HG02571 (cell line): Measurements from ENCODE around the gene PTTG1IP2.
A peak's percentile ranks its signal among the peaks of the same experiment; 100 is the strongest.
"Not testable (repeated sequence)": the region's sequence is repeated elsewhere in the genome, so short reads cannot be mapped to it uniquely, and the experiment has no call there.

Source experiments
- ATAC-seq: cut with Tn5 transposase; IDR thresholded peaks from one replicate; pipeline ENCODE4 v1.9.1; 2021; ENCODE audit warnings: mild to moderate bottlenecking, moderate library complexity; ENCODE audit not compliant: unreplicated experiment

PTTG1IP2 gene

DNA sequence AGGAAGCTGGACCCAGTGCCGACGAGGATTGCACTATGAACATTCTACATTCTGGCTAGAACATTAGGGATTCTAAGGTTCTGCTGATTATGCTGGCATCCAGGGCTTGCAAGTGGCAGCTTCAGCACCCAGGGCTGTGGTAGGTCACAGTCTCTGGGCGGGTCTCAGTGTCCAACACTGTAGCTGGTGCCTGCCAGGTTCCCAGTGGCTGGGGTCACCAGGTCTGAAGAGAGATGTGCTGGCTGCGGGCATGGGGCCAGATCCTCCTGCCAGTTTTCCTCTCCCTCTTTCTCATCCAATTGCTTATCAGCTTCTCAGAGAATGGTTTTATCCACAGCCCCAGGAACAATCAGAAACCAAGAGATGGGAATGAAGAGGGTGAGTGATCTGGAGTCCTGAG lies at the start of gene PTTG1IP2:
Gene PTTG1IP2, plus strand, starts transcription at position 86 of the 400 bp plus-strand sequence. Its CDS starts 148 bp downstream, at position 234.
- no peak for ATAC-seq

DNA sequence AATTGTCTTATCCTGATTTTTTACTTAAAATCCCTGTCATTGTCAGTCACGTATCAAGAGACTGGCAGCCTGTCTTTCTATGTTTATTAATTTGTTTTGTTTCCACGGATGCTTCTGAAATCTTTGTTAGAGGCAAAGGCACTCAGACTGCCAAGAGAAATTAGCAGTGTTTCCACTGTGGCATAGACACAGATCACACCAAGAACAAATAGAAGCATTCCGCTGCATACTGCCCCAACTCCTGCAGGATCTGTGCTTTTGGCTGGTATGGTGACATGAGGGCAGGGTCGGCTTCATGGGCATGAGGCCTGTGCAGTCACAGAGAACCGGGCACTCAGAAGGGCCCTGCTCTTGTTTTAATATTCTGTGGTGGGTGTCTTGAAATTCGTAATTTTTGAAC lies 47.8 kb upstream of the PTTG1IP2 start:
- ATAC-seq = no peak

DNA sequence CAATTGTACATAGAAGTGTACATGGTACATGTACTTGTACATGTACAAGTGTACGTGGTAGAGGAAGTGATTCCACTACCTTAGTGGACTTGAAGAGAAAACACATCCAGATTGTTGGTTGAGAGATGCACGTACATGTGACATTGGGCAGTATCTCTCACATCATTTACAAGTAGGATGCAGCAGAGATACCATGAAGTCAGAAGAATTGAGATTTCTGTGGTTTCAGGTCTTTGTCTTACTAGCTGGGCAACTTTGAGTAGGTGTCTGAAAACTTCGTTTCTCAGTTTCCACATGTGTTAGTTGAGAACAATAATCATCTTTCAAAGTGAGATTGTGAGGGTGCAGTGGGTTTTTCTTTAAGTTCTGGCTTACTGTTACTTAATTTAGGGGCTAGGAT lies 44.7 kb upstream of the PTTG1IP2 start:
- ATAC-seq = peak; percentile 98

DNA sequence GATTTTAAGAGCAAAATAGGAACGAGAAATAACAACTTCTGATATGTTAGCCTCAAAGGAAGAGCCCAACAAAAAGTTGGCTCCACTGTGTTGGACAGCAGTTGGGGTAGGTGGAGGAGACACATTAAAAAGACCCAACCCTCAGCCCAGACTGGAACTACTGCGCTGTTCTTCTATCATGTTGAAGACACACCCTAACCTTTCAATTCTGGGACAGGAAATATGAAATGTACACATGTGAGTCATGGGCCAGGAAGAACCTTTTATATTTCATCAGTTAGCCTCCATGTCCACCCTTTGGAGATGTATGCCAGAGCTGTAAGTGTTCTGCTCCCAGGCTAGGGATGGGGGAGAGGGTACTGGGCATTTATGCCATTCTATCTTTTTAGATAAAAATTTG lies 44.1 kb upstream of the PTTG1IP2 start:
- ATAC-seq = no peak

DNA sequence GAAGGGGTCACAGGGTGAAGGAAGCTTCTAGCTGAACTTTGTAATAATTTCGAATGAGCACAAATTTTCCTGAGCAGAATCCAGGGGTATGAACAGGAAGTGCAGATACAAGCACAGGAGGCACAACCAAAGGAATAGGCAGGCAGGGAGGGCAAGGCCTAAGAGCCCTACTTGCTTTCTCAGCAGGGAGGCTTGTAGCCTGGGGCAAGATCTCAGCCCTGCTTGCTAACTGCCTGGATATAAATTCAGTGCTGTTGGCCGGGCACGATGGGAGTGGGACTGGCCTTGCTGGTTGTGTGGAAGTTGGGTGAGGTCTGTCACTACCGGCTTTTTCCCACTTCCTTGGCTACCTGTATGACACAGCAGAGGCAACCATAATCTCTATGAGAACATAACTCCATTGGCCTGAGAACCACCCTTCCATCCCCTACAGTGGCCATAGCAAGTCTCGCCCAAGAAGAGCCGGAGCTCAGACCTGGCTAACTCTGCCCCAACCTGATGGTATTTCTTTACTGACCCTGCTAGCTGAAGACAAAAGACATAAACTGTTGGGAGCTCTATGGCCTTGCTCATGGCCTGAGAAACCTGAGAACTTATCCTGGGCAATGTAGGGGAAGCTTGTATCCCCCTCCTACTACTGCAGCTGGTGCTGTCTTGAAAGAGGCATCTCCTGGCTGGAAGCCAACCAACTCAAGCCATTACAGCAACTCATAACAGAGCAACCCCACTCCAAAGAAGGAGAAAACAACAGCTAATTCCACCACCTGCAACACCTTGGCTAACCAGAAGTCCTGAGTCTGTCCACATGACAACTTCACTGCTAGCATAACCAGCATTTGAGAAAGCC lies 38.6 kb upstream of the PTTG1IP2 start:
- no peak for ATAC-seq

DNA sequence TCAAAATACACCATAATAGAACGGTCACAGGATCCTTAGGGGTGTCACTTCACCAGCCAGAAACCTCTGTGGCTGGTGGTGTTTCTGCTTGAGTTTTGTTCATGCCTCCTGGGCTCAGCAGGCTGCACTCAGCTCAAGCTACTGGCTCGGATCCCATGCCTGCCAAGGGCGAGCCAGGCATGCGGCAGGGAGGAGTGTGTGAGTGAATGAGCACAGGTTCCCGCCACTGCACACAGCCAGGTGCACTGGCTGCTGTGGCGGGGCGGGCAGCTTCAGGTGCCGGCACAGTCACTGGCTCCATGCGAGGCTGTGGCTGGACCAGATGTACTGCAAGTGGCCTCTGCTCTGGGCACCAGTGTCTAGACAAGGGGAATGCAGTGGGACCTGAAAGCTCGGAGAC lies 36.7 kb upstream of the PTTG1IP2 start:
- no peak for ATAC-seq

DNA sequence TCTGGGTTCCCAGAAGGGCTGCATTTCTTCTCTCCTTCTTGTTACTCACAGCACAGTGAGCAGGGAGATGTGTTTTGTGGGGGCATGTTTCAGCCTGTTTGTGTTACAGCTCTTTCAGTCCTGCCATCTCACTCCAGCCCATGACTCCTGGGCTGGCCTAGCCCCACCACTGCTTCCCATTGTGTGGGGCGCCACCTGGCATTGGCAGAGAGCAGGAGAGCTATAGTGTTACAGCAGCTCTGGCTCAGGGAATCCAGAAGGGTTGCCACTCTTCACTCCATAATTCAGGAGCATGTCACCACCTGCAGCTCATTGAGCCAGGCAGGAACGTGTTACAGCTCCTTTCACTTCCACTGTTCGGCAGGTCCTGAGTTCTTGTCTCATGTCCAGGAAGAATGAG lies 36.2 kb upstream of the PTTG1IP2 start:
- no peak for ATAC-seq

DNA sequence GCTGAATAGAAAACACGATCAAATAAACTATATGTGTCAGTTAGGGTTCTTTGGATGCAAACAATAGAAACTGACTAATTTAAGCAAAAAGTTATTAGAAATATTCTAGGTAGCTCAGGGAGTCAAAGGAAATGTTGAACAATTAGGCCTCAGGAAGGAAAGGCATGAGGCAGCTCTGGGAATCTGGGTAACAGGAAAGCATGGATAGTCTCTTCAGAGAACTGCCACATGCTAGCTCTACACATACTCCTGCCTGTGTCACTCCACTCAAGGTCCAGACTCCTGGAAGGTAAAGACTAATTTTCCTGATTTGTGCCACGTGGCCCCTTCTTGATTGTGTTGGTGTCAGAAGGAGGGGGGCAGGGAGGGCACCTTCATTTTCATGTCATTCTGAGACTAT lies 23.8 kb upstream of the PTTG1IP2 start:
- no peak for ATAC-seq

DNA sequence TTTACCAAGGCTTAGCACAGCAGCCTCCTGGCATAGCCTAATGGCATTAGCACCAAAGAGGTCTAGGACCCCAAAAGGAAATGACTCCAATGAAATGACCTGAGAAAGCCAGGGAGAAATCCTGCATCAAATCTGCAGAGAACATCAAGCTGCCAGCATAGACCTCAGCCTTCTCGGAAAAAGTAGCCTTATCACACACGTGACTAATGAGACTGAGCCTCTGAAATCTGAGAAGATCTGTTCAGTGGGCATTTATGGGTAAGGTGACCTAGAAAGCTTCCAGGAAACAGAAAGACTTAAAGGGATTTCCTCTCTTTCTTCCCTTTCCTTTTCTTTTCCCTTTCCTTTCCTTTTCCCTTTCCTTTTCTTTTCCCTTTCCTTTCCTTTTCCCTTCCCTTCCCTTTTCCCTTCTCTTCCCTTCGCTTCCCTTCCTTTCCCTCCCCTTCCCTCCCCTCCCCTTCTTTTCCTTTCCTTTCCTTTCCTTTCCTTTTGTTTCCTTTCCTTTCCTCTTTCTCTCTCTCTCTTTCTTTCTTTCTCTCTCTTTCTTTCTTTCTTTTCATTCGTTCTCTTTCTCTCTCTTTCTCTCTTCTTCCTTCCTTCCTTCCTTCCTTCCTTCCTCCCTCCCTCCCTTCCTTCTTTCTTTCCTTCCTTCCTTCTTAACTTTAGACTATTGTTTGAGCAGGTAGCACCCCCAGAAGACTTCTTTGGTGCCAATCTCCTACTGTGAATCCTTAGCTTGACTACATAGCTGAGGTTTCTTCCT lies 23.1 kb upstream of the PTTG1IP2 start:
- ATAC-seq = no peak

DNA sequence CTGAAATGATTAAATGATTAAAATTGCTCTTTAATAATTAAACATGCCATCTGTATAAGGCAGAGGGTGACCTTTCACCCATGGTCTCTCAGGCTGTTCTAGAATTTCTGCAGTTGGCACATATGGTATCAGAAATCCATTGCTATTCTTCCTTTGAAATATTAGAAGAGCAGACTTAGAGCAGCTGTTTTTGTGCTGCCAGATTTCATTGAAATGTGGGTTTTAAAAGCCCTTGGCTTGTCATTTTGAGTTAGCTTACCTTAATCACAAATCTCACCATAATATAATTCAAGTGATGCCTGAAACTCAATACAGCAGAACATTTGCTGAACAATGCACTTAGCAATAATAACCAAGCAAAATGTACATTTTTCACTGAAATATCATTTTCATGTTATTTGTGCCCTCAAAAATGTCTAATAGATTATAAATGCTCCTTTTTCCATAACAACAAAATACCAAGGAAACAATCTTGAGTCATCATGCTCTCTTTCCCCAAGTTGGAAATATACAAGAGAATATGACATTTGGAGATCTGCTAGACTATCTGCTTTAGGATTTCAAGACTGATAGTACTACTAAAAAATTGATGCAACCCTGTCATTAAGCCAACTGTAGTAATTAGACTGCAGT lies 16.1 kb upstream of the PTTG1IP2 start:
- no peak for ATAC-seq

DNA sequence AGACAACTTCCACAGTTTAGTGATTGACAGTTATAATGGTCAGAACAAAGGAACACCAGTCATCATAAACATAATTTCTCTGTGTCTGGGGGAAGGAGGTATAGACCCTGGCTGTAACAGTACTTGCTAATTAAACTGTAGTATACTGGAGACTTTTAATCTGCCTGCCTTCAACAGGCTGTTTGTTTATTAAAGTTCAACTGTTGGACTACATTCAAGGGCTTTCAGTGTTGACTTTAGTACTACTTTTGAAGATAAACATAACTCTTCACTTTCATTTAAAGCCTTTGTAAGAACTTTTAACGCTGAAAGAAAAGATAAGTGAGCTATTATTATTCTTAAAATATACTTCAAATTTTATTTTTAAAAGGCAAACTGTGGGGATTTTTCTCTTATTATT lies 15.5 kb upstream of the PTTG1IP2 start:
- no peak for ATAC-seq

DNA sequence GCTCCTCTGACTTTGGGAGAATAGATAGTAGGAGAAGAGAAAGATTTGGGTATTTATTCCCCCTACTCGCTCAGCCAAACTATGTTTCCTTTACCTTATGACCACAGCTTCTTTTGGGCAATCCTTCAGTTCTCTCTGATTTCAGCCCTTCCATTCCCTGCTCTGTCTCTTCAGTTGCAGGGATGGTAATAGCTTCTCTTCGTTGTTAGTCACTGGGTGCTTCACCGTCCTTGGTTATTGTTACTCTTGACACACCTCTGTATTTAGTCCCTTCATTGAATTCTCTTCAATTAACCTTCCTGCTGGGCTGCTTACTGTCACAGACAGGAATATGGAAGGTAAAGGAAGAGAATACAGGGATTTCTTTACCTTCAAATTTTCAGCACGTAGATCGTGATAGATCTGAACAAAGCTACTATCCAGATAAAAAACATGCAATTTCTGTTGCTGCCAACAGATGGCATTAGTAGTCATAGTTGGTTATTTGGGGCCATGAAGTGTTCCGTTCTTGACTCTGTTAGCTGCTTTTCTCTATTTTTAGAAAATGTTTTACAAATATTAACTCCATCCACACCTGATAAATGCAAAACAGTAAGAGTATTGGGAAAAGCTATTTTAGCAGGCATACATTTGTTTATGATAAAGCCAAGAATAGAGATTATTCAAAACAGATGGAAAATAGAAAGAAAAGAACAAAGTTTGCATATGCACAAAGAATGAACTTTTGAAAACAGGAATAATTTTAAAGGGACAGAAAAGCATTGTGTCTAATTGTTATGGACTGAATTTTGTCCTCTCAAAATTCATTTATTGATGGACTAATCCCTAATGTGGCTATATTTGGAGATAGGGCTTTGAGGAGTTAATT lies 14.0 kb upstream of the PTTG1IP2 start:
- peak; percentile 73 for ATAC-seq

DNA sequence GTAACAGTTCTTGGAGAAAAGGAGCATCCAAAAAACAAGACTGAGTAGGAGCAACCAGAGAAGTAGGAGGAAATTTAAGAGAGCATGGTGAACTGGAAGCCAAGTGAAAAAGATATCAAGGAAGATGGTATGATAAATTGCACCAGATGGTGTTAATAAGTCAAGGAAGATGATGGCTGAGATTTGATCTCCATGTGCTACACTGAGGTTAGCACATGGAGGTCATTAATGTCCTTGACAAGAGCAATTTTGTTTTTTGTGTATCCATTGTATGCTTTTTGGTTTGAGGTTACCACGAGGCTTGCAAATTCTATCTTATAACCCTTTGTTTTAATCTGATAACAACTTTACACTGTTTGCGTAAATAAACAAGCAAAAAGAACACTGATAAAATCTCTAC lies 11.3 kb upstream of the PTTG1IP2 start:
- no peak for ATAC-seq

DNA sequence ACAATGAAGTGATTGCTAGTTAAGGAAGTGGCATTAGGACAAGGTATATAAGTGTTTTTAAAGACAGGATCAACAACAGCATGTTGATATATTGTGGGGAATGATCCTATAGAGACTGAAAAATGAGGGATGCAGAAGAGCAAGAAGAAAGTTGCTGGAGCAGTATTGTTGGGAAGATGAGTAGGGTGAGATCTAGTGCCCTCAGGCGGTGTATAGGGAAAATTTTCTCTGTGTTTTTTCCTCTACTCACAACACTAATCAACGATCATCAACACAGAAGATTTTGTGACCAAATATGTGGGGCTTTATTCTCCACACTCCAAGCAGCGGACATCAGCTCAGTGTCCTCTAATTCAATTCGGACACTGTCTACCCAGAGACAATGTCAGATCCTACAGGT lies 9.6 kb upstream of the PTTG1IP2 start:
- no peak for ATAC-seq

DNA sequence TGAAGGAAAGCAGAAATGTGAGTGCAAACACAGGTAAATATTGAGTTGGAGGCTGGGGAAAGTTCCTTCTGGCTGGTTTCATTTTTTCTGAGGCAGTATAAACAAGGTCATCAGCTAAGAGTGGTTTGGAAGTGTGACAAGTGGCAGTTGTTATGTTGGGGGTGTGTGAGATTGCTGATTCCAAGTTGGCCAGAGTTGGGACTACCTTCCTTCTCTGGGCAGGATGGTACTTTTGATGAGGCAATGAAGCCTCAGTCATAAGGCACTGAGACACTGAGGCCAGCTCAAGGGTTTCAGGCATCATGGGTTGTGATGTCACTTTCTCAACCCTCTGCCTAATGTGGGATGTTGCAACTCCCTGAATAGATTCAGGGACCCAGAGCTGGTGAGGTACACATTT lies 8.2 kb upstream of the PTTG1IP2 start:
- no peak for ATAC-seq

DNA sequence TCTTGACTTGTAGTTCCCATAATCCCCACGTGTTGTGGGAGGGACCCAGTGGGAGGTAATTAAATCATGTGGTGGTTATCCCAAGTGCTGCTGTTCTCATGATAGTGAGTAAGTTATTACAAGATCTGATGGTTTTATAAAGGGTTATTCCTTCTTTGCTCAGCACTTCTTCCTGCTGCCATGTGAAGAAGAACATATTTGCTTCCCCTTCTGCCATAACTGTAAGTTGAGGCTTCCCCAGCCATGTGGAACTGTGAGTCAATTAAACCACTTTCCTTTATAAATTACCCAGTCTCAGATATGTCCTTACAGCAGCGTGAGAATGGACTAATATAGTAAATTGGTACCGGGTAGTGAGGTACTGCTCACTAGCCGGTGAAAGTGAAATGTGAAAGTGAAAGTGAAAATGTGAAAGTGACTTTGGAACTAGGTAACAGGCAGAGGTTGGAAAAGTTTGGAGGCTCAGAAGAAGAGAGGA lies 6.2 kb upstream of the PTTG1IP2 start:
- ATAC-seq = not testable (repeated sequence)

DNA sequence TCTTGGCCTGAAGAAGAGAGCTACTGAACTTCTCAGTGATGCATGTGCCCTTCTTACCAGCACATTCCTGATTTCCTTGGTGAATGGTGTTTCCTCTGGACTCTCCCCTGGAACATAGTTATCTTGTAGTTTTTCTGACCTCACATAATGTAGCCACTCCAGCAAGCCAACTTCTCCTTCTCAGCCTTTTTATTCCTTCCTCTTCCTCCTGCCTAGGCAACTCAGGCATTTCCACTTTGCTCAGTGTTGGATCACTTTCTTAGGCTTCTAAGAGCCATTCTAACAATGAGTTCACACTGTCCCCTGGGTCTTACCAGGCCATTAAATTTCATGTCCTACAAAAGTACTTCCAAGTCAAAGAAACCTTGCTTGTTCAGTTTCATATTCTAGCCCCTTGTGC lies 3.6 kb upstream of the PTTG1IP2 start:
- no peak for ATAC-seq

DNA sequence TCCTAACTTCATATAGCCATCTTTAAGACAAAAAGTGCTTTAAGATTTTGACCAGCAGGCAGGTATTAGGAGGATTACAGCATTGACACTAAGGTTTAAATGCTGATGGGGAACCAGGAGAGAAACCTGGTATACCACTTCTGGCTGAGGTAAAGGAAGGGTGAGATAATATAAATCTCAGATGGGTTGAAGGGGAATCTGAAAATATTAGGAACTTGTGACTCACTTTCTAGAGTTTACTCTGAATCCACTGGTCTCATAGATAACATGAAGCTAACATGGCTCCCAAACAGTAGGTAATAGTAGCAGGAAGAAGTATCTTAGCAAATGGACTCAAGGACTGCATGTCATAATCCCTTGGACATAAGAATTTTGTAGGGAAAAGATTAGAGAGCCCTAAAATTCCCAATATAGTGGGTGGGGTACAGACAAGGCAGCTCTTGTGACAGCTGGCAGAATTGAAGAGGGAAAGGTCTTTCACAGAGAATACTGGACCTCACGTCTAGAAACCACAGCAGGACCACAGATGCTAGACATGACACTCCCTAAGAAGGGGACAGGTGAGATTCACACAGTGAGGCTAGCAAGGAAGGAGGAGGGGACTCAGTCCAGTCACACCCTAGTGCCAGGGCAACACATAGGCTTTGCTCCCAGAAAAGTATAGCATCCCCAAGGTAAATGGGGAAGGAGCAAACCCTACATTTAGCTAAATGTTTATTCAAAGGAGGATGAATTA lies 3.5 kb downstream of the PTTG1IP2 start:
- ATAC-seq = no peak

DNA sequence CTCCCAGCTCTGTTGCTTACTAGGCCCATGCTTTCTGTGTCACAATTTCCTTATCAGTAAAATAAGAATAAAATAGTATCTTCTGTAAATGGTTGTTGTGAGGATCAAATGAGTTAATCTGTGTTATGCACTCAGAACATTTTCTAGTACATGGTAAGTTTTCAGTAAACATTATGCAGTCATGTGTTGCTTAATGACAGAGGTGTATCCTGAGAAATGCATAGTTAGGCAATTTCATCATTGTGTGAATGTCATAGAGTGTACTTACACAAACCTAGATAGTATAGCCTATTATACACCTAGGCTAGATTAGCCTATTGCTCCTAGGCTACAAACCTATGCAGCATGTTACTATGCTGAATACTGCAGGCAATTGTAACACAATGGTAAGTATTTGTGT lies 4.4 kb downstream of the PTTG1IP2 start:
- no peak for ATAC-seq
